Colonic mucosa (tissue), 4 donors: Measurements from ENCODE around the gene HIPK2. TPM values are rescaled to one million over a fixed set of nuclear protein-coding genes. Genes with fewer than 3 reads are reported as not detected.

ENCODE experiments used
- DNase-seq: peaks from one replicate; pipeline ENCODE4 v3.0.0-alpha.2; 2020
- H3K27ac ChIP-seq: fragments of 200-600 bp; one replicate; pipeline ENCODE4 v1.8.0; 2021
- H3K27me3 ChIP-seq: fragments of 200-600 bp; one replicate; pipeline ENCODE4 v1.8.0; 2021
- H3K36me3 ChIP-seq: fragments of 200-600 bp; one replicate; pipeline ENCODE4 v1.8.0; 2021
- H3K4me1 ChIP-seq: fragments of 200-600 bp; one replicate; pipeline ENCODE4 v1.8.0; 2021; ENCODE audit warnings: mild to moderate bottlenecking
- H3K4me3 ChIP-seq: fragments of 200-600 bp; one replicate; pipeline ENCODE4 v1.8.0; 2021
- H3K9ac ChIP-seq, 2 donors: one replicate each; pipeline ENCODE4 v1.7.0; 2013; ENCODE audit warnings: control low read depth in 2 of 2, low read depth in 2 of 2, low read length in 2 of 2
- H3K9me3 ChIP-seq: fragments of 200-600 bp; one replicate; pipeline ENCODE4 v1.8.0; 2021
- CTCF ChIP-seq: fragments of 200-600 bp; IDR thresholded peaks from one replicate; pipeline ENCODE4 v1.8.0; 2022; ENCODE audit warnings: antibody characterized with exemption, mild to moderate bottlenecking
- intact Hi-C: fragments of 100-400 bp; cut with DNase I; formaldehyde crosslinking; loops from one replicate; pipeline ENCODE4 v1.14.1; 2022
- total RNA-seq, 2 donors: library from RNA; stranded (reverse); fragmentation: NEBNext Ultra II Directional in 1 of 2; extraction: Animal tissue kit (Norgen Biotek cat#: 25700) in 1 of 2; gene quantifications; one replicate each; pipeline ENCODE4 v1.2.1, GENCODE V29; 2021
- donor health status: healthy.
- donor health status: DM: no; HTN: no; CAD: no.
- donor health status: DM: no; HTN: no; CAD: no.

HIPK2 gene
- total RNA-seq, 2 donors from 2014 or later, result 25.3 to 28.4 TPM

GRCh38 chr7:139687211-139687954, 90.4 kb downstream of the HIPK2 start:
- Histone ChIP-seq H3K27ac (no peak overlapping the region), H3K4me1 (no peaks in the 10 kb centered on the region), H3K36me3 (no peaks in the 10 kb centered on the region), H3K4me3 (no peak overlapping the region), H3K9me3 (no peaks in the 10 kb centered on the region), H3K27me3 (no peaks in the 10 kb centered on the region), H3K9ac (no peak overlapping the region)
- intact Hi-C loops, result no loop called here
- TF ChIP-seq CTCF, result no peak
- no peak for DNase-seq

GRCh38 chr7:139683137-139683921, 94.5 kb downstream of the HIPK2 start:
- intact Hi-C loops, result no loop called here
- H3K36me3 ChIP-seq, result no peaks in the 10 kb centered on the region
- no peak overlapping the region for H3K4me3 ChIP-seq
- no peaks in the 10 kb centered on the region for H3K9me3 ChIP-seq
- no peaks in the 10 kb centered on the region for H3K27me3 ChIP-seq
- no peak overlapping the region for H3K27ac ChIP-seq
- H3K4me1 ChIP-seq, result peaks cover 3% of the 10 kb centered on the region
- TF ChIP-seq CTCF, result no peak
- DNase-seq, result no peak
- no peak overlapping the region for H3K9ac ChIP-seq

GRCh38 chr7:139682136-139683013, 95.4 kb downstream of the HIPK2 start:
- Histone ChIP-seq H3K4me1 (peaks cover 3% of the 10 kb centered on the region), H3K9me3 (no peaks in the 10 kb centered on the region), H3K9ac (no peak overlapping the region), H3K27ac (no peak overlapping the region), H3K4me3 (no peak overlapping the region), H3K36me3 (no peaks in the 10 kb centered on the region), H3K27me3 (no peaks in the 10 kb centered on the region)
- no peak for TF ChIP-seq CTCF
- no peak for DNase-seq
- intact Hi-C loops, result no loop called here

GRCh38 chr7:139681812-139682135, 96.0 kb downstream of the HIPK2 start:
- Histone ChIP-seq H3K27ac (no peak overlapping the region), H3K27me3 (no peaks in the 10 kb centered on the region), H3K4me1 (peaks cover 3% of the 10 kb centered on the region), H3K4me3 (no peak overlapping the region), H3K36me3 (no peaks in the 10 kb centered on the region), H3K9me3 (no peaks in the 10 kb centered on the region), H3K9ac (no peak overlapping the region)
- intact Hi-C loops, result no loop called here
- no peak for TF ChIP-seq CTCF
- DNase-seq, result no peak

- H3K27ac ChIP-seq, result no peak overlapping the region
- intact Hi-C loops, result no loop called here
- peaks cover 3% of the 10 kb centered on the region for H3K4me1 ChIP-seq
- no peaks in the 10 kb centered on the region for H3K9me3 ChIP-seq
- DNase-seq, result no peak
- H3K36me3 ChIP-seq, result no peaks in the 10 kb centered on the region
- TF ChIP-seq CTCF, result no peak
- no peaks in the 10 kb centered on the region for H3K27me3 ChIP-seq
- no peak overlapping the region for H3K4me3 ChIP-seq
- H3K9ac ChIP-seq, result no peak overlapping the region
Observed at GRCh38 chr7:139681463-139681755, 96.4 kb downstream of the HIPK2 start.
